Measurements from ENCODE around the gene SP3. TPM values are rescaled to one million over a fixed set of nuclear protein-coding genes. Genes with fewer than 3 reads are reported as not detected.

The SP3 gene
- polyA plus RNA-seq, 1 experiment = 71.8 TPM

GRCh38 chr2:173966274-173967098 is 1.3 kb upstream of the SP3 start:
- no peaks in the 10 kb centered on the region; the same call in 1 of the 2 replicates for H3K9me3 ChIP-seq (ENCODE audit: control insufficient read depth, insufficient read depth, low read length)
- peak overlapping the region; percentile 96 for H3K27ac ChIP-seq (ENCODE audit: low read depth, low read length)
- H3K4me3 ChIP-seq (ENCODE audit: low read depth, low read length) = peak overlapping the region; percentile 85
- ChIA-PET CTCF (no interaction called here), POLR2A (interaction anchor here (0.6 to 1.4 kb wide), 8 partner anchors 24 to 151 kb away, joined by 3 to 8 read pairs (median 6); no protein-coding TSS in a partner anchor)
- no peaks in the 10 kb centered on the region for H3K27me3 ChIP-seq (ENCODE audit: control insufficient read depth, insufficient read depth, low read length)
- no peak for TF ChIP-seq CTCF (IDR thresholded peaks at IDR 0.05; ENCODE audit: low read depth, low read length)
- no peak for DNase-seq (ENCODE audit: low read depth, low spot score)

GRCh38 chr2:173964565-173965371 is 405 bp downstream of the SP3 start:
- POLR2A ChIA-PET = interaction anchor here (0.6 to 1.4 kb wide), 7 partner anchors 26 to 1156 kb away, joined by 3 to 8 read pairs (median 4); no protein-coding TSS in a partner anchor
- peak overlapping the region; percentile 85 for H3K4me3 ChIP-seq (ENCODE audit: low read depth, low read length)
- TF ChIP-seq CTCF (IDR thresholded peaks at IDR 0.05; ENCODE audit: low read depth, low read length) = no peak
- DNase-seq (ENCODE audit: low read depth, low spot score) = peak; percentile 71
- peak overlapping the region; percentile 87 for H3K27ac ChIP-seq (ENCODE audit: low read depth, low read length)
- no peaks in the 10 kb centered on the region; the same call in 1 of the 2 replicates for H3K9me3 ChIP-seq (ENCODE audit: control insufficient read depth, insufficient read depth, low read length)
- no peaks in the 10 kb centered on the region for H3K27me3 ChIP-seq (ENCODE audit: control insufficient read depth, insufficient read depth, low read length)
- CTCF ChIA-PET = interaction anchor here (1.0 kb wide), 1 partner anchor 377 kb away, joined by 3 read pairs; no protein-coding TSS in a partner anchor

GRCh38 chr2:173963817-173964564 is 1.2 kb downstream of the SP3 start:
- Histone ChIP-seq H3K27me3 (ENCODE audit: control insufficient read depth, insufficient read depth, low read length) (no peaks in the 10 kb centered on the region), H3K4me3 (ENCODE audit: low read depth, low read length) (peak overlapping the region; percentile 85), H3K27ac (ENCODE audit: low read depth, low read length) (peak overlapping the region; percentile 74), H3K9me3 (ENCODE audit: control insufficient read depth, insufficient read depth, low read length) (no peaks in the 10 kb centered on the region; the same call in 1 of the 2 replicates)
- CTCF ChIA-PET = interaction anchor here (0.6 to 1.0 kb wide), 2 partner anchors 94 to 377 kb away, joined by 3 read pairs; no protein-coding TSS in a partner anchor
- DNase-seq (ENCODE audit: low read depth, low spot score) = no peak
- TF ChIP-seq CTCF (IDR thresholded peaks at IDR 0.05; ENCODE audit: low read depth, low read length) = no peak
- POLR2A ChIA-PET = interaction anchor here (0.6 to 1.2 kb wide), 6 partner anchors 27 to 741 kb away, joined by 3 to 5 read pairs (median 3); no protein-coding TSS in a partner anchor

- POLR2A ChIA-PET = no interaction called here
- no peaks in the 10 kb centered on the region for H3K27me3 ChIP-seq (ENCODE audit: control insufficient read depth, insufficient read depth, low read length)
- H3K9me3 ChIP-seq (ENCODE audit: control insufficient read depth, insufficient read depth, low read length) = no peaks in the 10 kb centered on the region; the same call in 1 of the 2 replicates
- peak; percentile 43 for TF ChIP-seq CTCF (IDR thresholded peaks at IDR 0.05; ENCODE audit: low read depth, low read length)
- H3K4me3 ChIP-seq (ENCODE audit: low read depth, low read length) = peak overlapping the region; percentile 85
- no peak for DNase-seq (ENCODE audit: low read depth, low spot score)
- H3K27ac ChIP-seq (ENCODE audit: low read depth, low read length) = peak overlapping the region; percentile 82
- CTCF ChIA-PET = interaction anchor here (1.1 kb wide), 1 partner anchor 30 kb away, joined by 3 read pairs; no protein-coding TSS in a partner anchor
Observed at GRCh38 chr2:173963323-173963816, 1.8 kb downstream of the SP3 start.
